ENCODE data around the gene SECISBP2. TPM values are rescaled to one million over a fixed set of nuclear protein-coding genes. Genes with fewer than 3 reads are reported as not detected.

Gene SECISBP2
- total and polyA plus RNA-seq, 2 of the 13 experiments (the other 11 are each of a cell fraction or from before 2014, with no cell fraction given): 32.4 to 38.0 TPM

- no peak; the same call in 1 of the 2 replicates for TF ChIP-seq TOE1 (CRISPR knock-in tag; IDR thresholded peaks at IDR 0.05)
- peak; percentile 98; the same call in 1 of the 2 replicates for TF ChIP-seq SAFB2 (CRISPR knock-in tag; IDR thresholded peaks at IDR 0.05; ENCODE audit: borderline replicate concordance, low read depth)
- peak; percentile 62; the same call in 1 of the 2 replicates for TF ChIP-seq GTF2F1 (IDR thresholded peaks at IDR 0.05; ENCODE audit: low read length)
- TF ChIP-seq CCAR2 (optimal IDR thresholded peaks at IDR 0.05; ENCODE audit: low read depth, low read length): no peak
- TF ChIP-seq CCDC6 (CRISPR knock-in tag; IDR thresholded peaks at IDR 0.05): peak; percentile 93
- peak; percentile 47 for TF ChIP-seq FOXA3 (CRISPR knock-in tag; IDR thresholded peaks at IDR 0.05)
- TF ChIP-seq ZFP36L2 (CRISPR knock-in tag; IDR thresholded peaks at IDR 0.05): no peak
- no peak for TF ChIP-seq ZNF44 (CRISPR knock-in tag; IDR thresholded peaks at IDR 0.05)
- TF ChIP-seq, protein P1, sequence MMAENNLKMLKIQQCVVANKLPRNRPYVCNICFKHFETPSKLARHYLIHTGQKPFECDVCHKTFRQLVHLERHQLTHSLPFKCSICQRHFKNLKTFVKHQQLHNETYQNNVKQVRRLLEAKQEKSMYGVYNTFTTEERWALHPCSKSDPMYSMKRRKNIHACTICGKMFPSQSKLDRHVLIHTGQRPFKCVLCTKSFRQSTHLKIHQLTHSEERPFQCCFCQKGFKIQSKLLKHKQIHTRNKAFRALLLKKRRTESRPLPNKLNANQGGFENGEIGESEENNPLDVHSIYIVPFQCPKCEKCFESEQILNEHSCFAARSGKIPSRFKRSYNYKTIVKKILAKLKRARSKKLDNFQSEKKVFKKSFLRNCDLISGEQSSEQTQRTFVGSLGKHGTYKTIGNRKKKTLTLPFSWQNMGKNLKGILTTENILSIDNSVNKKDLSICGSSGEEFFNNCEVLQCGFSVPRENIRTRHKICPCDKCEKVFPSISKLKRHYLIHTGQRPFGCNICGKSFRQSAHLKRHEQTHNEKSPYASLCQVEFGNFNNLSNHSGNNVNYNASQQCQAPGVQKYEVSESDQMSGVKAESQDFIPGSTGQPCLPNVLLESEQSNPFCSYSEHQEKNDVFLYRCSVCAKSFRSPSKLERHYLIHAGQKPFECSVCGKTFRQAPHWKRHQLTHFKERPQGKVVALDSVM (CRISPR knock-in tag; IDR thresholded peaks at IDR 0.05): peak; percentile 94
- TF ChIP-seq RFXAP (CRISPR knock-in tag; IDR thresholded peaks at IDR 0.05; ENCODE audit: borderline replicate concordance): peak; percentile 96; the same call in 1 of the 2 replicates
- peak; percentile 98 for TF ChIP-seq KMT2B (CRISPR knock-in tag; IDR thresholded peaks at IDR 0.05)
- no peak for TF ChIP-seq PHF5A (CRISPR knock-in tag; IDR thresholded peaks at IDR 0.05; ENCODE audit: low read depth, unreplicated experiment)
- peak; percentile 83; the same call in 1 of the 2 replicates for TF ChIP-seq ZNF446 (CRISPR knock-in tag; IDR thresholded peaks at IDR 0.05)
- TF ChIP-seq ZNF441 (CRISPR knock-in tag; IDR thresholded peaks at IDR 0.05; ENCODE audit: borderline replicate concordance): no peak
- TF ChIP-seq HBP1 (CRISPR knock-in tag; IDR thresholded peaks at IDR 0.05; ENCODE audit: low read depth): peak; percentile 60; the same call in 1 of the 2 replicates
- TF ChIP-seq RARA (CRISPR knock-in tag; IDR thresholded peaks at IDR 0.05): peak; percentile 31
- TF ChIP-seq, protein P2, sequence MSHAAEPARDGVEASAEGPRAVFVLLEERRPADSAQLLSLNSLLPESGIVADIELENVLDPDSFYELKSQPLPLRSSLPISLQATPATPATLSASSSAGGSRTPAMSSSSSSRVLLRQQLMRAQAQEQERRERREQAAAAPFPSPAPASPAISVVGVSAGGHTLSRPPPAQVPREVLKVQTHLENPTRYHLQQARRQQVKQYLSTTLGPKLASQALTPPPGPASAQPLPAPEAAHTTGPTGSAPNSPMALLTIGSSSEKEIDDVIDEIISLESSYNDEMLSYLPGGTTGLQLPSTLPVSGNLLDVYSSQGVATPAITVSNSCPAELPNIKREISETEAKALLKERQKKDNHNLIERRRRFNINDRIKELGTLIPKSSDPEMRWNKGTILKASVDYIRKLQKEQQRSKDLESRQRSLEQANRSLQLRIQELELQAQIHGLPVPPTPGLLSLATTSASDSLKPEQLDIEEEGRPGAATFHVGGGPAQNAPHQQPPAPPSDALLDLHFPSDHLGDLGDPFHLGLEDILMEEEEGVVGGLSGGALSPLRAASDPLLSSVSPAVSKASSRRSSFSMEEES (CRISPR knock-in tag; IDR thresholded peaks at IDR 0.05): peak; percentile 49
- peak; percentile 18; the same call in 1 of the 2 replicates for TF ChIP-seq ZFAT (CRISPR knock-in tag; conservative IDR thresholded peaks at IDR 0.05)
- TF ChIP-seq ZNF572 (CRISPR knock-in tag; IDR thresholded peaks at IDR 0.05): no peak
- peak; percentile 91; the same call in 1 of the 2 replicates for TF ChIP-seq REXO4 (CRISPR knock-in tag; IDR thresholded peaks at IDR 0.05; ENCODE audit: borderline replicate concordance)
- 0 out of 4 replicates have a peak, but pooled peaks of 1 of the 2 experiments have one; percentile 11 for TF ChIP-seq NR2F1 (CRISPR knock-in tag; IDR thresholded peaks at IDR 0.05)
- peak; percentile 97 for TF ChIP-seq FOXC1 (CRISPR knock-in tag; IDR thresholded peaks at IDR 0.05; ENCODE audit: borderline replicate concordance)
- peak; percentile 70 for TF ChIP-seq HNRNPK (IDR thresholded peaks at IDR 0.05; ENCODE audit: low read depth, low read length, poor library complexity, severe bottlenecking)
- no peak for TF ChIP-seq ZNF652 (CRISPR knock-in tag; IDR thresholded peaks at IDR 0.05; ENCODE audit: borderline replicate concordance, low read depth)
- no peak for TF ChIP-seq CBX1 (IDR thresholded peaks at IDR 0.05; ENCODE audit: low read depth)
- TF ChIP-seq ZNF274 (CRISPR knock-in tag; IDR thresholded peaks at IDR 0.05): peak; percentile 91
These were observed at the start of gene SECISBP2 (continued) for GRCh38 chr9:89318123-89319014.
